ENCODE results near the gene NCAN.

Gene NCAN

GRCh38 chr19:19279062-19279612, 67.4 kb downstream of the NCAN start:
- DNase-seq (ENCODE audit: low spot score), result no peak

GRCh38 chr19:19279853-19280252, 68.1 kb downstream of the NCAN start:
- no peak for FAIRE-seq
- no peak for DNase-seq (ENCODE audit: low spot score)

More at GRCh38 chr19:19279062-19279612, 67.4 kb downstream of the NCAN start:
- no peak for FAIRE-seq

GRCh38 chr19:19280561-19280960, 68.8 kb downstream of the NCAN start:
- FAIRE-seq (no peak), DNase-seq (ENCODE audit: low spot score) (no peak)

- FAIRE-seq (no peak), DNase-seq (ENCODE audit: low spot score) (no peak)
Observed at GRCh38 chr19:19285686-19286085, 73.9 kb downstream of the NCAN start.

- no peak for DNase-seq (ENCODE audit: low spot score)
- FAIRE-seq, result no peak
Observed at GRCh38 chr19:19292607-19293006, 80.8 kb downstream of the NCAN start.

GRCh38 chr19:19294914-19295313, 83.2 kb downstream of the NCAN start:
- FAIRE-seq (no peak), DNase-seq (ENCODE audit: low spot score) (no peak)

- no peak for FAIRE-seq
- DNase-seq (ENCODE audit: low spot score), result no peak
Observed at GRCh38 chr19:19296953-19297689, 85.4 kb downstream of the NCAN start.

GRCh38 chr19:19297759-19298158, 86.0 kb downstream of the NCAN start:
- DNase-seq (ENCODE audit: low spot score), result no peak
- FAIRE-seq, result no peak

- FAIRE-seq, result no peak
Observed at GRCh38 chr19:19300613-19301012, 88.9 kb downstream of the NCAN start.

More at GRCh38 chr19:19300613-19301012, 88.9 kb downstream of the NCAN start:
- DNase-seq (ENCODE audit: low spot score), result no peak

Measured in urothelium cell line (cell line).